Measurements from ENCODE around the gene FANCF.

DNA sequence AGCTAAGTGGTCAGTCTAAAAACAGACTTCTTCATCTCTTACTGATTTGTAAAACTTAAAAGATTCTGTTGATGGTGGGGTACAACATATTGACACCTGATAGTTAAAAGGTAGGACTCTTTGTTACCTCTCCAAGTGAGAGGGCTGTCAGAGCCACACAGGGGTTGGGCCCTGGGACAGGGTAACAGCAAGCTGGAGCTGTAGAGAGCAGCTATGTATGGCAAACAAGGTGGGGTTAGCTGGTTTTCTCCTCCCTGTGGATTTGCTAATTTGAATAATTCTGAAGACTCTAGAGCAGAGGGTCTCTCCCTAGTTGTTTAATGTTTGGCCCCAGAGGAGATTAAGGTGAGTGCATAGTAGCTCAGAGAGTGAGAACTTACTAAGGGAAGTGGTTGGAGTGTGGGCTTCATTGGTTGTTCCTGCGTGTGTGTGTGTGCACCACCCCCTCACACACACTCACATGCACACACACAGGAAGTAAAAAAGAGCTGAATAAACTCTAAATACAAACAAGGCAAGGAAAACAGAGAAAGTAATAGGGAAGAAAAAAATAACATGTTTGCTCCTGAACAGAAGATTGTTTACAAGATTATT, 31.6 kb upstream of the FANCF start:
- TF ChIP-seq, protein P1, sequence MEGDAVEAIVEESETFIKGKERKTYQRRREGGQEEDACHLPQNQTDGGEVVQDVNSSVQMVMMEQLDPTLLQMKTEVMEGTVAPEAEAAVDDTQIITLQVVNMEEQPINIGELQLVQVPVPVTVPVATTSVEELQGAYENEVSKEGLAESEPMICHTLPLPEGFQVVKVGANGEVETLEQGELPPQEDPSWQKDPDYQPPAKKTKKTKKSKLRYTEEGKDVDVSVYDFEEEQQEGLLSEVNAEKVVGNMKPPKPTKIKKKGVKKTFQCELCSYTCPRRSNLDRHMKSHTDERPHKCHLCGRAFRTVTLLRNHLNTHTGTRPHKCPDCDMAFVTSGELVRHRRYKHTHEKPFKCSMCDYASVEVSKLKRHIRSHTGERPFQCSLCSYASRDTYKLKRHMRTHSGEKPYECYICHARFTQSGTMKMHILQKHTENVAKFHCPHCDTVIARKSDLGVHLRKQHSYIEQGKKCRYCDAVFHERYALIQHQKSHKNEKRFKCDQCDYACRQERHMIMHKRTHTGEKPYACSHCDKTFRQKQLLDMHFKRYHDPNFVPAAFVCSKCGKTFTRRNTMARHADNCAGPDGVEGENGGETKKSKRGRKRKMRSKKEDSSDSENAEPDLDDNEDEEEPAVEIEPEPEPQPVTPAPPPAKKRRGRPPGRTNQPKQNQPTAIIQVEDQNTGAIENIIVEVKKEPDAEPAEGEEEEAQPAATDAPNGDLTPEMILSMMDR (IDR thresholded peaks at IDR 0.05): no peak
- TF ChIP-seq POLR2A (IDR thresholded peaks at IDR 0.05): no peak
